Peyer's patch (tissue), 4 donors: Measurements from ENCODE around the gene LCE7A. TPM values are rescaled to one million over a fixed set of nuclear protein-coding genes. Genes with fewer than 3 reads are reported as not detected.

Experiments used
- DNase-seq, 3 donors: peaks; one replicate each; pipeline ENCODE4 v3.0.0-alpha.2; 2017 to 2019
- H3K27ac ChIP-seq, 4 donors: fragments of 200-600 bp; sonication (generic); one replicate each; pipeline ENCODE4 v1.5.1; 2016 to 2019
- H3K27me3 ChIP-seq, 2 donors: fragments of 200-600 bp; sonication (generic); one replicate each; pipeline ENCODE4 v1.5.1; 2019
- H3K36me3 ChIP-seq, 3 donors: fragments of 200-600 bp; sonication (generic); one replicate each; pipeline ENCODE4 v1.5.1; 2016 to 2019
- H3K4me1 ChIP-seq, 4 donors: fragments of 200-600 bp; sonication (generic); one replicate each; pipeline ENCODE4 v1.5.1; 2016 to 2019
- H3K4me3 ChIP-seq, 4 donors: fragments of 200-600 bp; sonication (generic); 1 replicate in 3 of 4; 2 replicates in 1 of 4; pipeline ENCODE4 v1.5.1; 2016 to 2019; ENCODE audit warnings: mild to moderate bottlenecking in 1 of 4
- H3K9me3 ChIP-seq, 4 donors: fragments of 200-600 bp; sonication (generic); one replicate each; pipeline ENCODE4 v1.5.1; 2016 to 2019; ENCODE audit warnings: mild to moderate bottlenecking in 1 of 4
- CTCF ChIP-seq, 6 experiments: fragments of 450-650 bp in 4 of 6; fragments of 200-600 bp in 2 of 6; sonication (generic) in 1 of 6; IDR thresholded peaks; one replicate each; pipeline ENCODE4 v1.5.1; 2017 to 2019; ENCODE audit warnings: antibody characterized with exemption in 6 of 6, mild to moderate bottlenecking in 3 of 6, moderate library complexity in 1 of 6
- POLR2A ChIP-seq, 2 donors: fragments of 450-650 bp; IDR thresholded peaks; one replicate each; pipeline ENCODE4 v1.5.1; 2017; ENCODE audit warnings: antibody characterized with exemption in 2 of 2, mild to moderate bottlenecking in 2 of 2, moderate library complexity in 2 of 2
- total RNA-seq, 4 donors: library from RNA; depleted of rRNA; stranded (reverse); fragments of >200 nt; gene quantifications; one replicate each; pipeline ENCODE4 v1.1.0, GENCODE V29; 2016

The LCE7A gene
- total RNA-seq, 4 donors from 2014 or later, result not detected

GRCh38 chr1:152871731-152872126, 11.9 kb downstream of the LCE7A start:
- H3K36me3 ChIP-seq, result no peaks in the 10 kb centered on the region
- no peaks in the 10 kb centered on the region for H3K9me3 ChIP-seq
- no peak for TF ChIP-seq POLR2A (IDR thresholded peaks at IDR 0.05)
- no peak for DNase-seq
- no peaks in the 10 kb centered on the region for H3K4me1 ChIP-seq
- no peak overlapping the region for H3K4me3 ChIP-seq
- no peak overlapping the region for H3K27ac ChIP-seq
- H3K27me3 ChIP-seq, result no peaks in the 10 kb centered on the region

DNA sequence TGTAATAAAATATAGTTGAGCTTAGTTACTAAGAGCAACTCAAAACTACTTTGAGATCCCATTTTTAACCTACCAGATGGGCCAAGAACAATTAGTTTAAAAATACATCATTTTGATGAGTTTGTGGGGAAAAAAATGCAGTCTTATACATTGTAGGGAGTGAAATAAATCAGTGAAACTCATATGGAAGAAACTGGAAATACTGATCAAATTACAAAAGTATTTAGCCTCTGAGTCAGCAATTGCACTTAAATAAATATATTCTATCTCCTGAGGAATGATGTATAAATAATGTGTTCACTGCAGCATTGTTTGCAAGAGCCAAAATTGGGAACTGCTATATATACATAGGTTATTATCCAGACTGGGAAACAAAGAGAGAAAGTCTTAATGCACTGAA, 13.7 kb downstream of the LCE7A start:
- DNase-seq, result no peak
- Histone ChIP-seq H3K27ac (no peak overlapping the region), H3K4me3 (no peak overlapping the region), H3K4me1 (no peaks in the 10 kb centered on the region), H3K9me3 (no peaks in the 10 kb centered on the region), H3K27me3 (no peaks in the 10 kb centered on the region), H3K36me3 (no peaks in the 10 kb centered on the region)
- TF ChIP-seq POLR2A (IDR thresholded peaks at IDR 0.05) (no peak), CTCF (IDR thresholded peaks at IDR 0.05) (no peak)

DNA sequence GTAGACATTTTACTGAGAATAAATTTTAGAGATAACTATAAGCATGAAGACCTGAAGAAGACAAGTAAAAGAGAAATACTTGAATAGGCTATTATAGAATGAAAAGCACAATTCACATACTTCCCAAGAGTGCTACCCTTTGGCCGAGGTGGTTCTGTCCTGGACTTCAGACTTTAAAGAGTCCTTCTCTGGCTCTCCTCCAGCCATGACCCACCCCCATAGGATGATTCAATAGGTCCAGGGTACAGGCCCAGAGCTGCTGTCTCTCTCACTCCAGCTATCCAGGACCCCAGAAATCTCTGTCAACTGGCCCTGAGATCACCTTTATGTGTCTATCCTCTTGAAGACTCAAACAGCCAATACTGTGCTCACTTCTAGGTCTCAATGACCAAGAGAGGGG, 17.0 kb downstream of the LCE7A start:
- Histone ChIP-seq H3K4me3 (no peak overlapping the region), H3K4me1 (no peaks in the 10 kb centered on the region), H3K27me3 (no peaks in the 10 kb centered on the region), H3K36me3 (no peaks in the 10 kb centered on the region), H3K27ac (no peak overlapping the region), H3K9me3 (no peaks in the 10 kb centered on the region)
- no peak for TF ChIP-seq CTCF (IDR thresholded peaks at IDR 0.05)
- no peak for TF ChIP-seq POLR2A (IDR thresholded peaks at IDR 0.05)
- no peak for DNase-seq

DNA sequence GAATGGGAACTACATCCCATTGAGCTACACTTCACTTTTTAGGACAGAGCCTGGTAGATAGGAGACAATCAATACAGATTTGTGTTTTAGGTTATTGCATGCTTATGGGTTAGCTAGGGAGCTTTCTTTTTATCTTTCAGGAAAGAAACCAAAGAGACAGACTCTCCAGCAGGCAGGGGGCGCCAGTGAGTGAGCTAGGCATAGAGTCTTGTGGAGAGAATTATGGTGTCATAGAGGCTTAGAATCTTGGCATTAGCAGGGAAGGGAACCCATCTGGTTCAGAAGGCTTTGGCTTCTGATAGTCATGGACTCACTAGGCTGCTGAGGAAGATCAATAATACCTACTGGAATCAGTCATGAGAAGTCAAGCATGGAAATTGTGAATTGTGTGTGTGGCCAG, 18.2 kb downstream of the LCE7A start, which contains the start of gene SMCP:
Gene SMCP (plus strand): TSS at position 281 of the 400 bp plus-strand sequence. CDS start 6,101 bp downstream, outside the sequence.
- Histone ChIP-seq H3K9me3 (no peaks in the 10 kb centered on the region), H3K27ac (no peak within 1 kb of the TSS), H3K36me3 (no peaks in the 10 kb centered on the region), H3K4me1 (no peaks in the 10 kb centered on the region), H3K4me3 (no peak within 1 kb of the TSS), H3K27me3 (no peaks in the 10 kb centered on the region)
- TF ChIP-seq CTCF (IDR thresholded peaks at IDR 0.05) (peak in 1 of 6 experiments; percentile 13), POLR2A (IDR thresholded peaks at IDR 0.05) (no peak)
- no peak for DNase-seq

- Histone ChIP-seq H3K9me3 (no peaks in the 10 kb centered on the region), H3K27me3 (no peaks in the 10 kb centered on the region), H3K4me3 (no peak overlapping the region), H3K27ac (no peak overlapping the region), H3K36me3 (no peaks in the 10 kb centered on the region), H3K4me1 (no peaks in the 10 kb centered on the region)
- TF ChIP-seq CTCF (IDR thresholded peaks at IDR 0.05) (no peak), POLR2A (IDR thresholded peaks at IDR 0.05) (no peak)
- DNase-seq, result no peak
Measured at GRCh38 chr1:152879559-152880198, 19.9 kb downstream of the LCE7A start.

DNA sequence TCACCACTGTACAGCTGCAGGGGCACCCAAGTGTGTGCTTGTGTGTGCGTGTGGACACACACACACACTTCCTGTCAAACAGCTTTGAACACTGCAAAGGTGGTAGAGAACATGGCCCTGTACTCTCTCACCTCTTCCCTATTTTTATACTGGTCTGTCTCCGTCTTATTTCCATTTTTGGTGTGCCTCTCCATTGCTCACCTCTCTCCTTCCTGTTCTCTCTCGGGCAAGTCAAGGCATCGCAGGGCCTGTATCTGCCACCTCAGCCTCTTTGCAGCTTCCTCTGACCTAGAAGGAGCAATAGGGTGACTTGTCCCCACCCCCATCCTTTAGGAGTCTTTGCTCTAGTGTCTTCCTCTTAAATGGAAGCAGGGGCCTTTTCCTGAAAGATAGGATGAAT, 20.5 kb downstream of the LCE7A start:
- Histone ChIP-seq H3K36me3 (no peaks in the 10 kb centered on the region), H3K27ac (no peak overlapping the region), H3K4me3 (no peak overlapping the region), H3K4me1 (no peaks in the 10 kb centered on the region), H3K9me3 (no peaks in the 10 kb centered on the region), H3K27me3 (no peaks in the 10 kb centered on the region)
- DNase-seq, result no peak
- TF ChIP-seq CTCF (IDR thresholded peaks at IDR 0.05) (no peak), POLR2A (IDR thresholded peaks at IDR 0.05) (no peak)
